C4-2B (cell line): ENCODE results near the gene MRPL14.

Experiments
- H3K27ac ChIP-seq: fragments of 450-650 bp; 2 replicates; pipeline ENCODE4 v1.5.1; 2017
- ZFX ChIP-seq: fragments of 450-650 bp; IDR thresholded peaks from 2 replicates; pipeline ENCODE4 v1.6.1; 2017
- TF ChIP-seq, protein P1 (sequence below): fragments of 450-650 bp; conservative IDR thresholded peaks from 2 replicates; pipeline ENCODE4 v1.5.1; 2017; ENCODE audit warnings: mild to moderate bottlenecking

The MRPL14 gene

DNA sequence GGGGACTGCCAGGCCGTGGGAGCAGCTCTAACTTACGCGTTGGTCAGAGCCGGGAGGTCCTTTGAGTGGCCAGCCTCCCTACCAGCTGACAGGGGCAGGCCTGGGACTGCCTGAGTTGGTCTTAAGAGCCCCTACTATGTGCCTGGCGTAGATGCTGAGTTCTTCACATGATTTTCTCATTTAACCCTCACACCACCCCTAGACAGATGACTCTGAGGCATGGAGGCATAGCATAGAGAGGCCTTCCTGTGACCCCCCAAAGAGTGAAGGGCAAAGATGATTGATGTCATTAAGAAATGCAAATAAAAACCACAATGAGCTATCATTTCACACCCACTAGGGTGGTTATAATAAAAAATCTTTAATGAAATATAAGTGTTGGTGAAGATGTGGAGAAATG lies 36.8 kb downstream of the MRPL14 start:
- no peak overlapping the region for H3K27ac ChIP-seq
- TF ChIP-seq, protein P1, sequence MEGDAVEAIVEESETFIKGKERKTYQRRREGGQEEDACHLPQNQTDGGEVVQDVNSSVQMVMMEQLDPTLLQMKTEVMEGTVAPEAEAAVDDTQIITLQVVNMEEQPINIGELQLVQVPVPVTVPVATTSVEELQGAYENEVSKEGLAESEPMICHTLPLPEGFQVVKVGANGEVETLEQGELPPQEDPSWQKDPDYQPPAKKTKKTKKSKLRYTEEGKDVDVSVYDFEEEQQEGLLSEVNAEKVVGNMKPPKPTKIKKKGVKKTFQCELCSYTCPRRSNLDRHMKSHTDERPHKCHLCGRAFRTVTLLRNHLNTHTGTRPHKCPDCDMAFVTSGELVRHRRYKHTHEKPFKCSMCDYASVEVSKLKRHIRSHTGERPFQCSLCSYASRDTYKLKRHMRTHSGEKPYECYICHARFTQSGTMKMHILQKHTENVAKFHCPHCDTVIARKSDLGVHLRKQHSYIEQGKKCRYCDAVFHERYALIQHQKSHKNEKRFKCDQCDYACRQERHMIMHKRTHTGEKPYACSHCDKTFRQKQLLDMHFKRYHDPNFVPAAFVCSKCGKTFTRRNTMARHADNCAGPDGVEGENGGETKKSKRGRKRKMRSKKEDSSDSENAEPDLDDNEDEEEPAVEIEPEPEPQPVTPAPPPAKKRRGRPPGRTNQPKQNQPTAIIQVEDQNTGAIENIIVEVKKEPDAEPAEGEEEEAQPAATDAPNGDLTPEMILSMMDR, result no peak
- no peak for TF ChIP-seq ZFX

DNA sequence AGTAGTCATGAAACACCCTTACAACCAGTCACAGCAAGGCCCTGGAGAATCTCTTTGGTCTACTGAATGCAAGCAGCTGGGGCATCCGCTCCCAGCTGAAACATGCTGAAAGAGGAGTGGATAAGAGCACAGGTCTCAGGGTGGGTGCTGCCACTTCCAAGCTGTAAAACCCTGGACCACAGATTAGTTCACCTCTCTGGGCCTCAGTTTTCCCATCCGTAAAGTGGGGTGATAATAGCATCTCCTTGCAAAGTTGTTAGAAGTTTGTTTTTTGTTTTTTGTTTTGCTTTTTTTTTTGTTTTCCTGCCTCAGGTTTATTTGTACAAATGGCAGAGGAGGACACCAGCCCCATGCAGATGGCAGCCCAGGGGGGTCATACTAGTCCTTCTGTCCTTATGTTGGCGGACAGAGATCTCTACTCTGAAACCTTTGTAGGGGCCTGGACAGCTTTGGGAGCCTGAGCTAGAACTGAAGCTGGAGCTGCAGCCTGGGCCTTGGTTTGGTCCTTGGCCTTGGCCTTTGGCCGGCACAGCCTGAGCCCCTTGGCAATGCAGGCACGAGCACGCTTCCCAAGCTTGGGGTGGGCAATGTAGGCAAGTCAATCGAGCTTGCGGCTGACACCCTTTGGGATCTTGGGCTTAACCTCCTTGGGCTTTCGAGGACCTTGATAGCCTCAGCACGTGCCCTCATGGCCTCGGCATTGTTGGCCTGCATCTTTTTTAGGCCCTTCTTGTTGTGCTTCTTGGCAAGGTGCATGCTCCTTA lies 38.2 kb downstream of the MRPL14 start:
- TF ChIP-seq, protein P1, result no peak
- TF ChIP-seq ZFX, result no peak
- H3K27ac ChIP-seq, result no peak overlapping the region

DNA sequence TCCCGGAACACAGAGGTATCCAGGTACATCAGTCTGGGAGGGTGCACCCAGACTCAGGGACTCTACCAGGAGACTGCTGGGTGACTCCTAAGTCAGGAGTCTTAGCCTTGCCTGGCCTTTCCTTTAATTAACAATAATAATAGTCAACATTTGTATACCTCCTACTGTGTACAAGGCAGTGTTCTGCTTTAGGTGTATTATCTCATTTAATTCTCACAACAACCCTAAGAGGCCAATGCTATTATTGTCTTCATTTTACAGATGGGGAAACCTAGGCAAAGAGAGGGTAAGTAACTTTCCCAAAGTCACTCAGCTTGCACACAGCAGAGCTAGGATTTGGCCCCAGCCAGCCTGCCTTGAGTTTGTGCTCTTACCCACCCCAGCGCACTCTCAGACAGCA lies 39.6 kb downstream of the MRPL14 start:
- H3K27ac ChIP-seq, result peak overlapping the region; percentile 15
- no peak for TF ChIP-seq ZFX
- TF ChIP-seq, protein P1, result no peak

DNA sequence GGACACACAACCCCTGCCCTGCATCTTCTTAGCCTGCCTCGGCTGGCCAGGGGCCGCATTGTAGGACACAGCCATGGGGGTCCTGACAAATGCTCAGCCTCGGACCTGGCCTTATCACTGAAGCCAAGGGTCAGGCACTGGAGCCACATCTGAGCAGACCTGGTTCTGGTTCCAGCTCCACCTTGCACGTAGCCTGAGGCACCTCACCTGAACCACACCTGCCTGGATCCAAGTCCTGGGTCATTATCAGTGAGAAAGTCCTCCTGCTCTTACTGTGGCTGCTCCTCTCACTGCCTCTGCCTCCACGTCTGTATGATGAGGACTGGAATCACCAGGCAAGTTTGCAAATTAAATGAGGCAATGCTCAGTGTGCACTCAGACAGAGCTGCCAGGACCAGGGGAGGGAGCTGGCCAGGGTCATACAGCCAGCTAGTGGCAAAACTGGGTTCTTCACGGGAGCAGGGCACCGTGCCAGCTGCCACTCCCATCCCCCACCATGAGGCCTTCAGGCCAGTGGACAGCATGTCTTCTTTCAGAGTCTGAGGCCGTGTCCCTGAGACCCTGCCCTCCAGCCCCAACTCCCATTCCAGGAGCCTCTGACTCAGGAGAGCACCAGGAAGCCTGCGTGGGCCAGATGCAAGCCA lies 40.2 kb downstream of the MRPL14 start:
- TF ChIP-seq ZFX, result no peak
- TF ChIP-seq, protein P1, result no peak
- peak overlapping the region; percentile 15 for H3K27ac ChIP-seq

DNA sequence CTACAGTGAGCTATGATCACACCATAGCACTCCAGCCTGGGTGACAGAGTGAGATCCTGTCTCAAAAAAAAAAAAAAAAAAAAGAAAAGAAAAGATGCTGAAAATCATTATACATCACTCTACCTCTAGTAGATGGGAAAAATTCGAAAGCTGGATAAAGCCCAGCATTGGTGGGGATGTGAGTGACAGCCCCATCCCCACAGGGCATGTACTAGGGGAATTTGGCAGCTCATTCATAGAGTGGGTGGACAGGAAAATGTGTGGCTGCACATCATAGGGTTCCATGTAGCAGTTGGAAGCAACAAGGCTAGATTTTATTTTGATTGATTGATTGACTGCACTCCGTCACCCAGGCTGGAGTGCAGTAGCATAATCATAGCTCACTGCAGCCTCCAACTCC lies 42.0 kb downstream of the MRPL14 start:
- TF ChIP-seq, protein P1, result no peak
- no peak for TF ChIP-seq ZFX
- H3K27ac ChIP-seq, result no peak overlapping the region

DNA sequence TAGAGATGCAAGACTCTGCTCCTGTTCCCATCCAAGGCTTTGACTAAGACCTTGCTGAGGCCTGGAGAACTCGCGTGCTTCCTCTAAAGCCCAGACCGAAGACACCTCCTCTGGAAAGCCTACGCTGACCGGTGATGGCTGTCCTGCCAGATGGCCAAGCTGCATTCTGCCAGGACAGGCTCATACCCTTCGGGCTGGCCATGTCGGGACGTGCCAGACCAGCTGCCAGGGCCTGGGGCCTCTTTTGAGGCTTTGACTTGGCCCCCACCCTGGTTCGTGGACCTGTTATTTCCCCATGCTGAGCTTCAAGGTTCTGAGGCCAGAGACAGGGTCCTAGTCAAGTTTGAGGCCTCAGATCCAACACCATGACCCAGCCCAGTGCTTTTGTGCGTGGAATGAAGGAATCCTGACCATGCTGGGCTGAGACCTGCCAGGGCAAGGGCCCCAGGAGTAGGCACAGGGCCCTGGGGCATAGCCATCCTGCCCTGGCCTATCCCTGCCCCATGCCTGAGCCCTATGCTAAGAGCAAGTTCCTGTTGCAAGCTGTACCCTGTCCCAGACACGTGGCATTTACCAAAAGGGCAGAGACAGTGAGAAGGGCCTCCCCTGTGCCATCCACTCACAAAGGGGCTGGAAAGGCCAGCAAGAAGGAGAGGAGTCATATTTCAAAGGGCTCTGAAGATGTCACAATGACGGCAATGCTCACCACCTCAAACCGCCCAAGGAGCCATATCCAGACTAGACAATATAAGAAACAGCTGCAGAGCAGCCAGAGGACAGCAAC lies 42.8 kb downstream of the MRPL14 start:
- no peak overlapping the region; the same call in 1 of the 2 replicates for H3K27ac ChIP-seq
- TF ChIP-seq ZFX, result no peak
- TF ChIP-seq, protein P1, result no peak

DNA sequence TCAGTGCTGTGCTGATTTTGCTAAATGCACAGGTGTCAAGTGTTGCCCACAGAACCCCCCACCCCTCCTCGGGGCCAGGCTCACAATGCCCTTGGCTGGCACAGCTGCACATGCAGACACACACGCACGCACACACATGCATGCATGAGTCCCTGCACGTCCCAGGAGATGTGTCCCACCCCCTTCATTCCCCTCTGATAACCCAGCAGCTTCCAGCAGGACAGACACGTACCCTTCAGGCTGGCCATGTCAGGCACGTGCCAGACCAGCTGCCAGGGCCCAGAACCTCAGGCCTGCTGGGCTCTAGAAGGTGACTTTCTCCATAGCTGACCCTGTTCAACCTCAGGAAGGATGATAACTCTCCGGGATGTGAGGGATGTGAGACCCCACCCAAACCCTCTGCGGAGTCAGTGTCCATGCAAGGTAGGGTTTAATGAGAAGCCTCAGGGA lies 44.4 kb downstream of the MRPL14 start:
- H3K27ac ChIP-seq, result no peak overlapping the region

More for the DNA sequence above, 44.4 kb downstream of the MRPL14 start:
- TF ChIP-seq ZFX, result no peak
- TF ChIP-seq, protein P1, result no peak
